Thymus (tissue), 11 donors: Measurements from ENCODE around the gene FDX2. TPM values are rescaled to one million over a fixed set of nuclear protein-coding genes. Genes with fewer than 3 reads are reported as not detected.

Experiments
- DNase-seq, 9 donors: peaks; one replicate each; pipeline ENCODE4 v3.0.0-alpha.2; 2013; ENCODE audit warnings: low spot score in 9 of 9, low read depth in 6 of 9, missing footprints in 1 of 9
- H3K27ac ChIP-seq, 2 donors: one replicate each; pipeline ENCODE4 v1.5.1; 2013; ENCODE audit warnings: control low read depth in 1 of 2, low read depth in 1 of 2, low read length in 1 of 2, mild to moderate bottlenecking in 1 of 2, moderate library complexity in 1 of 2
- H3K27me3 ChIP-seq, 2 donors: one replicate each; pipeline ENCODE4 v1.5.1; 2013; ENCODE audit warnings: low read length in 1 of 2; ENCODE audit not compliant: control insufficient read depth in 2 of 2, insufficient read depth in 1 of 2
- H3K36me3 ChIP-seq, 2 donors: one replicate each; pipeline ENCODE4 v1.5.1; 2013; ENCODE audit warnings: low read length in 1 of 2, mild to moderate bottlenecking in 1 of 2, moderate library complexity in 1 of 2; ENCODE audit not compliant: control insufficient read depth in 2 of 2, insufficient read depth in 2 of 2
- H3K4me1 ChIP-seq, 2 donors: one replicate each; pipeline ENCODE4 v1.5.1; 2013; ENCODE audit warnings: low read length in 2 of 2; ENCODE audit not compliant: control insufficient read depth in 2 of 2, insufficient read depth in 2 of 2
- H3K4me3 ChIP-seq, 2 donors: one replicate each; pipeline ENCODE4 v1.5.1; 2013; ENCODE audit warnings: low read length in 2 of 2, control low read depth in 1 of 2, mild to moderate bottlenecking in 1 of 2
- H3K9me3 ChIP-seq, 2 donors: one replicate each; pipeline ENCODE4 v1.5.1; 2013; ENCODE audit warnings: low read length in 1 of 2, mild to moderate bottlenecking in 1 of 2; ENCODE audit not compliant: control insufficient read depth in 2 of 2, insufficient read depth in 1 of 2
- WGBS: extraction: QIAGEN DNeasy Blood & Tissue Kit; methylation state at CpG from one replicate; pipeline ENCODE4 v1.1.7; 2013; 5-methylcytosine and 5-hydroxymethylcytosine counted together
- polyA plus RNA-seq: library from polyadenylated mRNA; stranded (reverse); fragments of 200-250 nt; gene quantifications from one replicate; pipeline ENCODE4 v1.2.3, GENCODE V29; 2013
- total RNA-seq: library from RNA; stranded (reverse); fragments of 120-200 nt; gene quantifications from one replicate; pipeline ENCODE4 v1.2.4, GENCODE V29; 2013
- donor health status: healthy.

The FDX2 gene
- total and polyA plus RNA-seq, 2 donors: 11.9 to 18.2 TPM

DNA sequence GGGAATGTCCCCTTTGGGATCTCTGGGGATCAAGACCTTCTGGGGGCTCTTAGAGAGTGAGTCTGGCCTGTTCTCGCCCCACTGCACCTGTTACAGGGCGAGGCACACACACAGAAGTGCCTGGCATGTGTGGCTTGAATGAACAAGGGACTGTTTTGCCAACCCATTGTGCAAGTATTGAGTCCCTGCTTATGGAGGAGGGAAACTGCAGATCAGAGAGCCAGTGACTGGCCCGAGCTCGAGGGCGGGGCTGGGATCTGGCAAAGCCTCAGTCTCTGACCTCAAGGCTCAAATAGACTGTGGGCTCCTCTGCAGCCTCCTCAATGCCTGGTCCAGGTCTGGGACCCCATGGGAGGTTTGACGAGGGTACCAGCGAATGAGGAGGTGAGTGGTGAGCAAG, 12.0 kb upstream of the FDX2 start:
- no peak overlapping the region for H3K27ac ChIP-seq
- DNase-seq: no peak
- peaks cover 10% of the 10 kb centered on the region in 2 donors for H3K4me1 ChIP-seq
- no peak overlapping the region for H3K4me3 ChIP-seq
- peaks cover 77 to 91% of the 10 kb centered on the region in 2 donors for H3K36me3 ChIP-seq
- no peaks in the 10 kb centered on the region for H3K9me3 ChIP-seq
- 97% methylated on average over 7 of the region's 7 CpGs for WGBS
- no peaks in the 10 kb centered on the region for H3K27me3 ChIP-seq

DNA sequence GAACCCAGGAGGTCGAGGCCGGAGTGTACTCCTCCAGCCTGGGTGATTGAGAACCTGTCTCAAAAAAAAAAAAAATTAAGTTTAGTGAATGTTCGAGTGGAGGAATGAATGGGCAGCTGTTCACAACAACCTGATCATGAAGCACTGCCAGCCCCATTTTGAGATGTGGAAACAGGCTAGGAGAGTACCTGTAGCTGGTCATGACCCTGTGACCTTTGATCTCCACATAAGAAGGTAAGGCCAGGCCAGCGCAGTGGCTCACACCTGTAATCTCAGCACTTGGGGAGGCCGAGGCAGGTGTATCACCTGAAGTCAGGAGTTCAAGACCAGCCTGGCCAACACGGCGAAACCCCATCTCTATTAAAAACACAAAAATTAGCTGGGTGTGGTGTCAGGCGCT, 9.9 kb upstream of the FDX2 start:
- H3K27ac ChIP-seq: no peak overlapping the region
- H3K36me3 ChIP-seq: peaks cover 98% of the 10 kb centered on the region in 2 donors
- H3K4me1 ChIP-seq: no peaks in the 10 kb centered on the region
- WGBS: 98% methylated on average over 8 of the region's 8 CpGs
- no peak for DNase-seq
- no peaks in the 10 kb centered on the region for H3K9me3 ChIP-seq
- no peaks in the 10 kb centered on the region for H3K27me3 ChIP-seq
- no peak overlapping the region for H3K4me3 ChIP-seq

DNA sequence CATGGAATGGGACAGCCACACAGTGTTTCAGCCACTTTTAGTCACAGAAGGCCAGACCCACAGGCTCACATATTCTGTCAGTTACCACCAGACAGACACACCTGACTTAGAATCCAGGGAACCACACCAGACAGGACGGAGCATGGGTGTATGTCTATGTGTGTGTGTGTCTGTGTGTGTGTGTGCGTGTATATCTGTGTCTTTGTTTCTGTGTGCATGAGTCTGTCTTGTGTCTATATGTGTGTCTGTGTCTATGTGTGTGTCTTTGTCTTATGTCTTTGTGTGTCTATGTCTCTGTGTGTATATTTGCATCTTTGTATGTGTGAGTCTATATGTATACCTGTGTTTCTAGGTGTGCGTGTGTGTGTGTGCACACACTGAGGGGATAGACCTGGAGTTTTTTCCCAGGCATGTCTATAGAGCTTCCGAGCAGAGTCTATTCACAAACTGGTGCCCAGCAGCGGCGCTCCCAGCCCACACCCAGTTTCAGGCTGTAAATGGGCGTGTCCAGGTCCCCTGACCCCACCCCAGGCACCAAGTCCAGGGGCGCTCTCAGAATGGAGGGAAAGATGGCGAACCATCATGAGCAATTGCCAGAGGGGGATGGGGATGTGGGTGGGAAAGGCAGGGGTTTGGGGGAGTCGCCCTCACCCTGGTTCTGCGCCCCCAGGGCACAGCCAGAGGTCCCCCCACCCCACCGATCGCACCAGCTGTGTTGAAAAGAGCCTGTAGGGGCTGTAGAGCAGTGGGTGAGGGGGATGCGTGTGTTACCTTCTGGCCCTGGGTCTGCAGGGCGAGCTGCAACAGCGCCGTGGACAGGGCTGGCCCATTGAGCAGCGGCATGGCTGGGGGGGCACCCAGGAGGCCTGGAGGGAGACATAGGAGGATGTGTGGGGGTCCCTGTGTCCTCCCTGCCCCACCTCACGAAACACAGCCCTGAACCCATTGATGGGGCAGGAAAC, 6.3 kb upstream of the FDX2 start:
- DNase-seq: no peak
- WGBS: 96% methylated on average over 19 of the region's 19 CpGs
- Histone ChIP-seq H3K4me1 (no peaks in the 10 kb centered on the region), H3K9me3 (no peaks in the 10 kb centered on the region), H3K27ac (no peak overlapping the region), H3K27me3 (no peaks in the 10 kb centered on the region), H3K36me3 (peaks cover 96 to 97% of the 10 kb centered on the region in 2 donors), H3K4me3 (no peak overlapping the region)

DNA sequence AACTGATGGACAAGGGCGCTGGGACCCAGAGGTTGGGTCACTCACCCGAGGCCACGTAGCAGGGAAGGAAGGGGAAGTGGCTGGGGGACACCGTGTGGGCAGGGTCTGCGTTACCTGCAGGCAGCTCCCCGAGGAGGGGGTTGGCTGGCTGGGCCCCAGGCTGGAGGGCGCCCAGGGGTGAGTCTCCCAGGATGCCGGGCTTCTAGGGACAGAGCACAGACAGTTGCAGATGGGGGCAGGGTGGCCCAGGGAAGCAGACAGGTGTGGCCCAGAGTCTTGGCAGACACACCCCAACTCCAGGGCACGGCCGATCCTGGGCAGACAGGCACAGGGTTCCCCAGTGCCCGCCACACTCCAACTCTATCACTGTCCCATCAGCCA, 5.6 kb upstream of the FDX2 start:
- Histone ChIP-seq H3K36me3 (peaks cover 96 to 98% of the 10 kb centered on the region in 2 donors), H3K27me3 (no peaks in the 10 kb centered on the region), H3K9me3 (no peaks in the 10 kb centered on the region), H3K4me1 (peaks cover 0 to under 1% of the 10 kb centered on the region in 2 donors), H3K4me3 (no peak overlapping the region), H3K27ac (no peak overlapping the region)
- WGBS: 94% methylated on average over 11 of the region's 11 CpGs
- no peak for DNase-seq

DNA sequence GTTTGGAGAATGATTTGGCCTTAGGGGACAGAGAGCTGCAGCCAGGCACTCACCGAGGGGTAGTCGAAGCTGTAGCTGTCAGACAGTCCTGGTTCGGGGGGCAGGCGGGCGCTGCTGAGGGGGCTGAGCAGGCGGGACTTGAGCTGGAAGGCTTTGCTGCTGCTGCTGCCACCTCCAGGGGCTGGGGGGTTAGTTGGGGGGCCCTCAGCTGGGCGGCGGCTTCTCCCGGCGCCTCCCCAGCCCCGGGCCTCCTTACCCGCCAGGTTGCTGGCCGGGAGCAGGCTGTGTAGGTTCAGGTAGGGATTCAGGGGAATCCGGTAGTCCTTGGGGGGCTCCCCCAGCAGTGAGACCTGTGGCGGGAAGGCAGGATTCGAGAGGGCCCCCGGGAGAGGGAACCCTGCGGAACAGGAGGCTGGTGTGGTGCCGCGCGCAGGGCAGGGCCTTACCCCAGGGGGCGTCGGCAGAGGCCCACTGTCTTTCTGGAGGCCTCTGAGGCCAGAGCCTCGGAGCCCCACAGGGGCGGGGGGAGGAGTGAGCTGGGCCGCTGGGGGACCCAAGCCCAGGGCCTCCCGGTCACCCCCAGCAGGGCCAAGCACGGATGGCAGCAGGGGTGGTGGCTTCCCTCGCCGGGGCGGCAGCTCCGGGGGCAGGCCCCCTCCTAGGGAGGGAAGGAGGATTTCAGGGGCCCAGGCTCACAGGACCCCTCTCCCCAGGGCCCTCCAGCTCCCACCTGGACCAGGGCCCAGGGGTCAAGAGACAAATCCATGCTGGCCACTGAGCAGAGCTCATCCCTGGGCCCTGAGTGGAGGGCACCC, 5.0 kb upstream of the FDX2 start:
- no peaks in the 10 kb centered on the region for H3K27me3 ChIP-seq
- H3K36me3 ChIP-seq: peaks cover 94 to 95% of the 10 kb centered on the region in 2 donors
- DNase-seq: no peak
- peaks cover 2 to 6% of the 10 kb centered on the region in 2 donors for H3K4me1 ChIP-seq
- WGBS: 98% methylated on average over 32 of the region's 32 CpGs
- no peaks in the 10 kb centered on the region for H3K9me3 ChIP-seq
- no peak overlapping the region for H3K4me3 ChIP-seq
- no peak overlapping the region for H3K27ac ChIP-seq

DNA sequence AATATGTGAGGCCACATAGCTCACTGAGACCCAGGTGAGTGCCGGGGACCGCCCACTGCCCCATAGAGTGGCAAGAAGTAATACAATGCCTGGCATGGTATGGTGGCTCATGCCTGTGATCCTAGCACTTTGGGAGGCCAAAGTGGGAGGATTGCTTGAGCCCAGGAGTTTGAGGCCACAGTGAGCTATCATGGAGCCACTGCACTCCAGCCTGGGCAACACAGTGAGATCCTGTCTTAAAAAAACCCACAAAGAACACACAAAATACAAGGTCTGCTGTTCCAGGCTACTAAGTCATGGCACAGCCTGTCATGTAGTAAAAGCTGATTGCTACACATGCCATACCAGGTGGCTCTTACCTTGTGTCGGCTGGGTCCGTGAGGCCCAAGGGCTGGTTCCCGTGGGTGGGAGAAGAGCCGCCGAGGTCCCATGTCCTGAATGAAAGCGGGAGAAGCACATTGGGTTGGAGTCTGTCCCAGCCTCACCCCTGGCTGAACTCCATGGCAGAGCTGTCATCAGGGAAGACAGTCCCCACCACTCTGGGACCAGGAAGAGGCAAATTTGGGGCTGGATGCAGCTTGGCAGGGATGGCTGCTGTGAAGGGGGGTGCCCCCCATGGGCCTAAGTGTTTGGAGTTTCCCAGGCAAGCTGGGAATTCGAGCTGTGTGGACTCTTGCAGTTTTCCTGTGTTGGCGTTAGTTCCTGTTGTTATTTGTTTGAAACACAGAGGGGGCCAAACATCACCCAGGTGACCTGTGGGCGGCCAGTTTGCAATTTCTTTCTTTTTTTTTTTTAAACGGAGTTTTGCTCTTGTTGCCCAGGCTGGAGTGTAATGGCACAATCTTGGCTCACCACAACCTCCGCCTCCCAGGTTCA, 3.2 kb upstream of the FDX2 start:
- Histone ChIP-seq H3K27ac (no peak overlapping the region), H3K4me1 (peaks cover 6 to 11% of the 10 kb centered on the region in 2 donors), H3K4me3 (no peak overlapping the region), H3K27me3 (no peaks in the 10 kb centered on the region), H3K9me3 (peaks cover 0 to 4% of the 10 kb centered on the region in 2 donors), H3K36me3 (peaks cover 77 to 78% of the 10 kb centered on the region in 2 donors)
- WGBS: 98% methylated on average over 13 of the region's 13 CpGs
- DNase-seq: no peak

DNA sequence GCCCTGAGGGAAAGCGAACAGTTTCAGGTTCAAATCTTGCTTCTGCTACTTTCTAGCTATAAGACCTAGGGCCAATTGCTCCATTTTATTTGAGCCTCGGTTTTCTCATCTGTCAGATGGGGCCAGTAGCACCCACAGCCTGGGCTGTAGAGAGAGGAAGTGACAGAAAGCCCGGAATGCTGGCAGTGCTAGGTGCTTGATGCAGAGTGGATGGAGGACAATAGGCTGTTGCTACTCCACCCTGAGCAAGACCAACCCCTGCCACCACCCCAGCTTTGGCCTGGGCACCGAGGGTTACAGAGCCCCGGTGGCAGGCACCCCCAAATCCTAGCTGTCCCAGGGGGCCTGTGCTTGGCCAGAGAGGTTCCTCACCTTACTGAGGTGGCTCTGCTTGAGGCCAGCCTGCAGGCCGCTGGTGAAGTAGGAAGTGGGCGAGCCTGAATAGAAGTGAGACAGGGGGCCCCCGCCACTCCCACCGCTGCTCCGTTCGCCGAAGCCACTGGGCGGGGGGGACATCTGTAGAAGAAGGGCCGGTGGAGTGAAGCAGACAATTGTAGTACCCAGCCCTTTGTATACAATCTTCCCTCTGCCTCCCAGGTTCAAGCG, 2.1 kb upstream of the FDX2 start:
- Histone ChIP-seq H3K4me3 (no peak overlapping the region), H3K27ac (no peak overlapping the region), H3K4me1 (peaks cover 6 to 11% of the 10 kb centered on the region in 2 donors), H3K27me3 (no peaks in the 10 kb centered on the region), H3K36me3 (peaks cover 66 to 67% of the 10 kb centered on the region in 2 donors), H3K9me3 (peaks cover 0 to 4% of the 10 kb centered on the region in 2 donors)
- no peak for DNase-seq
- 98% methylated on average over 15 of the region's 15 CpGs for WGBS

DNA sequence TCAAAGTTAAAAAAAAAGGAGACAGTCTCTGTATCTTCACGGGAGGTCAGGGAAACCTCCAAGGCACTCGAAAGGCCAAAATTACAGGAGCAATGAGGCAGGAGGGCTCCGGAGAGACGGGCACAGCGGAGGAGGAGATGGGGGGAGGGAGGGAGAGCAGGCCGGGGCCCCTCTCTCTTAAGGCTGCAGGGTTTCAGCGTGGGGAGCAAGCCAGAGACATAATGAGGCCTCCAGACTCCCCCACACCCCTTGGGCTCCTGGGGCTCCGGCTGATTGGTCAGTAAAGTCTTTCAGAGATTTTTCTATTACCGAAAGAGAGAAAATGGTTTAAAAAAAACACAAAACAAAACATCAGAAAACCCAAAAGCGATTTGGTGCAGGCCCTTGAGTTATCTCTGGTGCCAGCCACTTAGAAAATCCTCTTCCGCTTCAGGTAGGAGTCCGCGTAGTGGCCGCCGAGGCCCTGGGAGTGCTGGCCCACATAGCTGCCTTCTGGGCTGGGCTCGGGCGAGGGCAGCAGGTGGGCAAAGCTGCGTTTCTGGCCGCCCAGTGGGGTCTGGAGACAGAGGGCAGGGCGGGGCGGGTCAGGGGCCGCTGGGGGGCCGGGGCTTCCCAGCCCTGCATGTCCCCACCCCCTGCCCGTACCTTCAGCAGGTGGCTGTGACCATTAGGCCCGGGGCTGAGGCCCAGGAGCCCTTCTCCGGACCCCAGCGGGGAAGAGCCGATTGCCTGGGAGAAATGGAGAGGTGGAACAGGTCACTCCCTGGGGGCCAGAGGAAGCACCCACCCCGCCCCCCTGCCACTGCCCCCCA, 1.4 kb upstream of the FDX2 start:
- 96% methylated on average over 29 of the region's 29 CpGs for WGBS
- peaks cover 0 to 4% of the 10 kb centered on the region in 2 donors for H3K9me3 ChIP-seq
- H3K4me3 ChIP-seq: no peak overlapping the region
- H3K4me1 ChIP-seq: peaks cover 6 to 11% of the 10 kb centered on the region in 2 donors
- no peak for DNase-seq
- H3K36me3 ChIP-seq: peaks cover 59 to 60% of the 10 kb centered on the region in 2 donors
- no peaks in the 10 kb centered on the region for H3K27me3 ChIP-seq
- H3K27ac ChIP-seq: no peak overlapping the region
